HL-60 (cell line): Measurements from ENCODE around the gene TIMM44.

ENCODE experiments used
- DNase-seq, 2 experiments: peaks; one replicate each; pipeline ENCODE4 v3.0.0-alpha.2; 2010 to 2020; ENCODE audit warnings: low read depth in 1 of 2, low spot score in 1 of 2
- H3K27ac ChIP-seq: fragments of 250-450 bp; sonication (Bioruptor Pico); replicated peaks from 2 replicates; pipeline ENCODE4 v1.5.1; 2020; ENCODE audit warnings: mild to moderate bottlenecking, moderate library complexity
- H3K27me3 ChIP-seq: fragments of 250-450 bp; sonication (Bioruptor Pico); 2 replicates; pipeline ENCODE4 v1.5.1; 2021; ENCODE audit warnings: mild to moderate bottlenecking, moderate library complexity; ENCODE audit not compliant: insufficient read depth, poor library complexity, severe bottlenecking
- H3K4me3 ChIP-seq: replicated peaks from 2 replicates; pipeline ENCODE4 v1.5.1; 2011; ENCODE audit warnings: mild to moderate bottlenecking, control low read depth, low read length; ENCODE audit not compliant: insufficient read depth
- GABPA ChIP-seq: IDR thresholded peaks from 2 replicates; pipeline ENCODE4 v1.6.1; 2012; ENCODE audit warnings: low read depth
- POLR2AphosphoS5 ChIP-seq: IDR thresholded peaks from 2 replicates; pipeline ENCODE4 v1.6.1; 2012; ENCODE audit warnings: low read depth
- REST ChIP-seq: IDR thresholded peaks from 2 replicates; pipeline ENCODE4 v1.6.1; 2012; ENCODE audit warnings: low read depth; ENCODE audit not compliant: insufficient replicate concordance
- SPI1 ChIP-seq: IDR thresholded peaks from 2 replicates; pipeline ENCODE4 v1.6.1; 2012; ENCODE audit warnings: low read depth, mild to moderate bottlenecking, borderline replicate concordance
- TF ChIP-seq, protein P1 (sequence below): IDR thresholded peaks from one replicate; pipeline ENCODE4 v1.5.1; 2011; ENCODE audit warnings: low read length, control low read depth, inconsistent platforms; ENCODE audit not compliant: insufficient read depth

Gene TIMM44

GRCh38 chr19:7911508-7912143 lies 31.8 kb downstream of the TIMM44 start:
- Histone ChIP-seq H3K4me3 (no peak overlapping the region), H3K27me3 (peaks cover 3% of the 10 kb centered on the region), H3K27ac (no peak overlapping the region)
- TF ChIP-seq, protein P1, sequence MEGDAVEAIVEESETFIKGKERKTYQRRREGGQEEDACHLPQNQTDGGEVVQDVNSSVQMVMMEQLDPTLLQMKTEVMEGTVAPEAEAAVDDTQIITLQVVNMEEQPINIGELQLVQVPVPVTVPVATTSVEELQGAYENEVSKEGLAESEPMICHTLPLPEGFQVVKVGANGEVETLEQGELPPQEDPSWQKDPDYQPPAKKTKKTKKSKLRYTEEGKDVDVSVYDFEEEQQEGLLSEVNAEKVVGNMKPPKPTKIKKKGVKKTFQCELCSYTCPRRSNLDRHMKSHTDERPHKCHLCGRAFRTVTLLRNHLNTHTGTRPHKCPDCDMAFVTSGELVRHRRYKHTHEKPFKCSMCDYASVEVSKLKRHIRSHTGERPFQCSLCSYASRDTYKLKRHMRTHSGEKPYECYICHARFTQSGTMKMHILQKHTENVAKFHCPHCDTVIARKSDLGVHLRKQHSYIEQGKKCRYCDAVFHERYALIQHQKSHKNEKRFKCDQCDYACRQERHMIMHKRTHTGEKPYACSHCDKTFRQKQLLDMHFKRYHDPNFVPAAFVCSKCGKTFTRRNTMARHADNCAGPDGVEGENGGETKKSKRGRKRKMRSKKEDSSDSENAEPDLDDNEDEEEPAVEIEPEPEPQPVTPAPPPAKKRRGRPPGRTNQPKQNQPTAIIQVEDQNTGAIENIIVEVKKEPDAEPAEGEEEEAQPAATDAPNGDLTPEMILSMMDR = no peak
- TF ChIP-seq POLR2AphosphoS5 = no peak
- no peak for TF ChIP-seq SPI1
- no peak for TF ChIP-seq GABPA
- TF ChIP-seq REST = no peak
- no peak for DNase-seq

DNA sequence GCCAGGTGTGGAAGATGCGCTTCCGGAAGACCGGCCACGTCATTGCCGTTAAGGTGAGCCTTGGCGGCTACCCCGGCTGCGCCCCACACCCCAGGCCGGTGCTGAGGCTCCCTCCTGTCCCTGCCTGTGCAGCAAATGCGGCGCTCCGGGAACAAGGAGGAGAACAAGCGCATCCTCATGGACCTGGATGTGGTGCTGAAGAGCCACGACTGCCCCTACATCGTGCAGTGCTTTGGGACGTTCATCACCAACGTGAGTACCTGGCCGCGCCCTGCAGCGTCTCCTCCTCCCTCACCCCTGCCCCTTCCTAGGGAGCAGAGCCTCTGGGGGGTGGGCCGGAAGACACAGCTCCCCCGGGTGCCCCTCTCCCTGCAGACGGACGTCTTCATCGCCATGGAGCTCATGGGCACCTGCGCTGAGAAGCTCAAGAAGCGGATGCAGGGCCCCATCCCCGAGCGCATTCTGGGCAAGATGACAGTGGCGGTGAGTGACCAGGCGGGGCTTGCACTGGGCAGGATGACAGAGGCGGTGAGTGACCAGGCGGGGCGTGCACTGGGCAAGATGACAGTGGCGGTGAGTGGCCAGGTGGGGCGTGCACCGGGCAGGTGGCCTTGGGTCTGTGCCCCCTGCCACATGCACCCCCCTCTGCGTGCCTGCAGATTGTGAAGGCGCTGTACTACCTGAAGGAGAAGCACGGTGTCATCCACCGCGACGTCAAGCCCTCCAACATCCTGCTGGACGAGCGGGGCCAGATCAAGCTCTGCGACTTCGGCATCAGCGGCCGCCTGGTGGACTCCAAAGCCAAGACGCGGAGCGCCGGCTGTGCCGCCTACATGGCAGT lies 32.9 kb downstream of the TIMM44 start:
- no peaks in the 10 kb centered on the region for H3K27me3 ChIP-seq
- H3K27ac ChIP-seq = no peak overlapping the region
- TF ChIP-seq POLR2AphosphoS5 = no peak
- TF ChIP-seq, protein P1 = no peak
- TF ChIP-seq SPI1 = no peak
- no peak for TF ChIP-seq GABPA
- no peak for TF ChIP-seq REST
- no peak overlapping the region for H3K4me3 ChIP-seq
- DNase-seq = no peak

- Histone ChIP-seq H3K27me3 (no peaks in the 10 kb centered on the region), H3K4me3 (no peak overlapping the region), H3K27ac (no peak overlapping the region)
- no peak for TF ChIP-seq POLR2AphosphoS5
- no peak for TF ChIP-seq REST
- no peak for TF ChIP-seq GABPA
- TF ChIP-seq SPI1 = no peak
- TF ChIP-seq, protein P1 = no peak
- DNase-seq = no peak
These were observed 33.9 kb downstream of the TIMM44 start for GRCh38 chr19:7909471-7910067.
